Mesenchymal stem cell (in vitro differentiated cells and primary cell): ENCODE results near the gene MAFB.

Experiments used
- DNase-seq: peaks from one replicate; pipeline ENCODE4 v3.0.0-alpha.2; 2013
- H2AFZ ChIP-seq: one replicate; pipeline ENCODE4 v1.6.1; 2013; ENCODE audit warnings: low read depth, mild to moderate bottlenecking, control low read depth, inconsistent platforms, low read length, moderate library complexity
- H2AK5ac ChIP-seq: 2 replicates; pipeline ENCODE4 v1.6.1; 2013; ENCODE audit warnings: low read length, moderate library complexity, mild to moderate bottlenecking, inconsistent platforms; ENCODE audit not compliant: severe bottlenecking
- H2BK120ac ChIP-seq: one replicate; pipeline ENCODE4 v1.6.1; 2013; ENCODE audit warnings: low read depth, mild to moderate bottlenecking, inconsistent platforms, low read length, moderate library complexity
- H2BK12ac ChIP-seq, 2 experiments: one replicate each; pipeline ENCODE4 v1.6.1; 2013; ENCODE audit warnings: inconsistent platforms in 2 of 2, low read length in 2 of 2, mild to moderate bottlenecking in 2 of 2, moderate library complexity in 2 of 2, control low read depth in 1 of 2
- H2BK15ac ChIP-seq: one replicate; pipeline ENCODE4 v1.6.1; 2013; ENCODE audit warnings: mild to moderate bottlenecking, low read depth, inconsistent platforms; ENCODE audit not compliant: poor library complexity, severe bottlenecking
- H2BK5ac ChIP-seq: 2 replicates; pipeline ENCODE4 v1.6.1; 2013; ENCODE audit warnings: low read depth, mild to moderate bottlenecking, low read length, control low read depth, inconsistent platforms; ENCODE audit not compliant: poor library complexity, severe bottlenecking
- H3K14ac ChIP-seq, 2 experiments: one replicate each; pipeline ENCODE4 v1.6.1; 2013; ENCODE audit warnings: inconsistent platforms in 2 of 2, low read length in 2 of 2, control low read depth in 1 of 2, mild to moderate bottlenecking in 1 of 2, moderate library complexity in 1 of 2
- H3K18ac ChIP-seq, 2 experiments: one replicate each; pipeline ENCODE4 v1.6.1; 2013; ENCODE audit warnings: inconsistent platforms in 2 of 2, low read length in 2 of 2, control low read depth in 1 of 2, low read depth in 1 of 2, mild to moderate bottlenecking in 1 of 2
- H3K23ac ChIP-seq, 2 experiments: one replicate each; pipeline ENCODE4 v1.6.1; 2013; ENCODE audit warnings: inconsistent platforms in 2 of 2, low read length in 2 of 2, mild to moderate bottlenecking in 2 of 2, moderate library complexity in 2 of 2, control low read depth in 1 of 2
- H3K27ac ChIP-seq: 2 replicates; pipeline ENCODE4 v1.5.1; 2013; ENCODE audit warnings: mild to moderate bottlenecking, moderate library complexity, low read length, control low read depth, inconsistent platforms; ENCODE audit not compliant: poor library complexity, severe bottlenecking
- H3K27me3 ChIP-seq, 2 experiments: 2 replicates each; pipeline versions ENCODE4 v1.6.1 to v1.7.0; 2013; ENCODE audit warnings: low read length in 2 of 2, mild to moderate bottlenecking in 2 of 2, moderate library complexity in 2 of 2, control low read depth in 1 of 2, inconsistent platforms in 1 of 2; ENCODE audit not compliant: control insufficient read depth in 1 of 2, insufficient read depth in 1 of 2
- H3K36me3 ChIP-seq, 2 experiments: 2 replicates each; pipeline versions ENCODE4 v1.6.1 to v1.7.0; 2013; ENCODE audit warnings: low read length in 2 of 2, control low read depth in 1 of 2, inconsistent platforms in 1 of 2, low read depth in 1 of 2, mild to moderate bottlenecking in 1 of 2; ENCODE audit not compliant: insufficient read depth in 2 of 2, control insufficient read depth in 1 of 2
- H3K4ac ChIP-seq, 2 experiments: one replicate each; pipeline ENCODE4 v1.6.1; 2013; ENCODE audit warnings: inconsistent platforms in 2 of 2, low read length in 2 of 2, mild to moderate bottlenecking in 2 of 2, moderate library complexity in 2 of 2, control low read depth in 1 of 2, low read depth in 1 of 2
- H3K4me1 ChIP-seq: 2 replicates; pipeline ENCODE4 v1.6.1; 2013; ENCODE audit warnings: low read depth, low read length, control low read depth; ENCODE audit not compliant: control insufficient read depth, insufficient read depth
- H3K4me2 ChIP-seq: 2 replicates; pipeline ENCODE4 v1.6.1; 2013; ENCODE audit warnings: low read length, mild to moderate bottlenecking, inconsistent platforms; ENCODE audit not compliant: poor library complexity, severe bottlenecking
- H3K4me3 ChIP-seq, 2 experiments: 2 replicates each; pipeline versions ENCODE4 v1.5.1 to v1.7.0; 2013; ENCODE audit warnings: low read length in 2 of 2, mild to moderate bottlenecking in 2 of 2, control low read depth in 1 of 2, low read depth in 1 of 2; ENCODE audit not compliant: insufficient read depth in 1 of 2
- H3K79me1 ChIP-seq: replicated peaks from 2 replicates; pipeline ENCODE4 v1.6.1; 2013; ENCODE audit warnings: mild to moderate bottlenecking, control low read depth, low read length, inconsistent platforms; ENCODE audit not compliant: poor library complexity, severe bottlenecking
- H3K9ac ChIP-seq: 2 replicates; pipeline ENCODE4 v1.7.0; 2013; ENCODE audit warnings: mild to moderate bottlenecking, low read length, moderate library complexity
- H3K9me3 ChIP-seq: 2 replicates; pipeline ENCODE4 v1.7.0; 2013; ENCODE audit warnings: mild to moderate bottlenecking, low read length; ENCODE audit not compliant: control insufficient read depth
- H4K8ac ChIP-seq: one replicate; pipeline ENCODE4 v1.6.1; 2013; ENCODE audit warnings: inconsistent platforms, mild to moderate bottlenecking, low read length, moderate library complexity
- H4K91ac ChIP-seq: one replicate; pipeline ENCODE4 v1.6.1; 2013; ENCODE audit warnings: mild to moderate bottlenecking, low read length, inconsistent platforms
- WGBS: methylation state at CpG from one replicate; pipeline ENCODE4 v1.1.7; 2013; ENCODE audit warnings: mixed read lengths; 5-methylcytosine and 5-hydroxymethylcytosine counted together

Gene MAFB

DNA sequence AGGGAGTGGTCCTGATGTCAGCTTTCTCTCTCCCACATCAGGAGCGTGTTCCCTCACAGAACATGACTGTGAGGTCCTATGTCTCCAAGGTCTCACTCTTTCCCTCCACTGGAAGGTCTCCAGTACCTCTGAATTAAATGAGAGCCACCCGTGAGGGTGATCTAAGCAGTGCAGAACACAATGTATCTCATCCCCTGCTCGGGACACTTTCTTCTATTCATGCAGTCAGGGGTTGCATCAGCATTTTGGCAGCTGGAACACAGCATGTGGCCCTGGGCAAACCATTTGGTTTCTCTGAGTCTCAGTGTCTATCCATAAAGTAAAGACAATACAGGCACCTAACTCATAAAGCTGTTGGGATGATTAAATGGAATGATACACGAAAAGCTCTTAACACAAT is 34.2 kb downstream of the MAFB start:
- H3K18ac ChIP-seq = no peak overlapping the region
- no peak overlapping the region for H2AFZ ChIP-seq
- H2BK120ac ChIP-seq = no peak overlapping the region
- no peaks in the 10 kb centered on the region for H3K79me1 ChIP-seq
- H2BK15ac ChIP-seq = no peak overlapping the region
- no peak overlapping the region for H3K27ac ChIP-seq
- no peaks in the 10 kb centered on the region for H3K36me3 ChIP-seq
- no peaks in the 10 kb centered on the region for H3K9me3 ChIP-seq
- no peak overlapping the region for H3K23ac ChIP-seq
- 72% methylated on average over 3 of the region's 4 CpGs for WGBS
- no peak overlapping the region for H2AK5ac ChIP-seq
- H3K4me2 ChIP-seq = no peak overlapping the region
- no peak overlapping the region for H2BK12ac ChIP-seq
- H4K8ac ChIP-seq = no peak overlapping the region
- H3K4me1 ChIP-seq = no peaks in the 10 kb centered on the region
- H3K14ac ChIP-seq = no peak overlapping the region
- no peak overlapping the region for H4K91ac ChIP-seq
- H3K9ac ChIP-seq = no peak overlapping the region
- no peak overlapping the region for H3K4ac ChIP-seq
- no peak overlapping the region for H3K4me3 ChIP-seq
- no peak for DNase-seq
- no peak overlapping the region for H2BK5ac ChIP-seq
- H3K27me3 ChIP-seq = no peaks in the 10 kb centered on the region

DNA sequence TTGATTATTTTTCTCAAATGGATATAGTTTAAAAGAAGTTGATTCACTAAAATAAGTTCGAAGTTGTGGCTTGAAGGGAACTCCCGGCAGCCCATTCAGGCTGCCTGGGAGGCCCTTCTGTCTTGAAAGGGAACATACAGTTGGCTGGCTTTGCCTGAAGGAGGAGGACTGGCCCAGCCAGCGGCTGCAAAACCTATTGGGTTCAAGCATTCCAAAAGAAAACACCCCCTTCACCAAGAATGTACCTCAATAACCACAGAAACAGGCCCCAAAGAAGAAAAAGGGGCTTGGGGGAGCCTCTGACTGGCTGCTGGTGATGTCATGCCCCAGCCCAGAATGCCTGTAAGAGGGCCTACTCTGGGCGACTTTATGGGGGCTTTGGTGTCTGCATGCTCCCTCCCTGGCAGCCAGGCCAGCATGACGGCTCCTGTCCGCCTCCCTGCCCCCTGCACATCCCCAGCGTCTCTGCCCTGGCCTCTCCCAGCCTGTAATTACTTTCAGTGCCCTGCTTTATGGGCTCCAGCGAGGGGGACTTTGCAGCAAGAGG is 36.5 kb downstream of the MAFB start:
- 65% methylated on average over 8 of the region's 8 CpGs for WGBS
- no peak overlapping the region for H3K18ac ChIP-seq
- no peak overlapping the region for H4K91ac ChIP-seq

DNA sequence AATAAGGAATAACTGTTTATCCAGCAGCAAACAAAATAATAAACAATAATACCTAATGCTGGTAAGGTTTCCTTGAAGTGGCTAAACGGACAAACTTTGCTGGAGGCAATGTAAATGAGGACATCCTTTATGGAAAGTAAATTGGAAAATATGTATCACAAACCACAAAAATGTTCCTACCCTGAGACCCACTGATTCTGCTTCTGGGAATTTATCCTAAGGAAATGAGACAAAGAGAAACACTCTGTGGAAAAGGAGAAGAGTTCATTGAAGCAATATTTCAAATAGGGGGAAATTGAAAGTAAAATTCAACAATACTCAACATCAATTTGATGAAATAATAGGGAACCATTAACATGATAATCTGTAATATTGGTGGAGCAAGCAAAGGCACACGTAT is 37.9 kb downstream of the MAFB start:
- no peak overlapping the region for H3K4me3 ChIP-seq

More for the DNA sequence above, 36.5 kb downstream of the MAFB start:
- Histone ChIP-seq H2BK15ac (no peak overlapping the region), H3K23ac (no peak overlapping the region), H3K27me3 (no peaks in the 10 kb centered on the region), H4K8ac (no peak overlapping the region), H3K4ac (no peak overlapping the region), H2BK12ac (no peak overlapping the region), H3K4me3 (no peak overlapping the region), H3K14ac (no peak overlapping the region), H2AK5ac (no peak overlapping the region), H2BK120ac (no peak overlapping the region), H3K79me1 (no peaks in the 10 kb centered on the region), H3K27ac (no peak overlapping the region), H2AFZ (no peak overlapping the region), H3K4me1 (no peaks in the 10 kb centered on the region), H3K36me3 (no peaks in the 10 kb centered on the region), H3K9ac (no peak overlapping the region), H3K9me3 (no peaks in the 10 kb centered on the region), H2BK5ac (no peak overlapping the region), H3K4me2 (no peak overlapping the region)
- DNase-seq = no peak

DNA sequence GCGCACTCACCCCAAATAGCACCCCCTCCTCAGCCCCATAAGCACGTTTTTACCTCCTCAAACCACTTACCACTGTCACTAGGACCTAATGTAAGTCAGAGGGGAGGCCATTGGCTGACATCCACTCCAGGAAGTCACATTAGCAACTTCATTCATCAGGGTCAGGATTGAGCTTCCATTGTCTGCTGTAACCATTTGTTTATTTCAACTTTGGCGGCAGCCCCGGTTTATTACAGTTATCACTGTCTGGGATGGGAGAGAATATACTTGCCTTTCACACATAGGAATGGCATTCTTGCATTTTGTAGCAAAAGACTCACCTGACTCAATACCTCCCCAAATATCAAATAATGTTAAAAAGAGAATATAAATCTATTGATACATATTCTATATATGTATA is 38.3 kb downstream of the MAFB start:
- WGBS = 29% methylated on average over 4 of the region's 4 CpGs
- no peak overlapping the region for H3K18ac ChIP-seq
- no peak overlapping the region for H3K4ac ChIP-seq

More for the DNA sequence above, 37.9 kb downstream of the MAFB start:
- no peak overlapping the region for H3K18ac ChIP-seq
- no peaks in the 10 kb centered on the region for H3K4me1 ChIP-seq
- no peak overlapping the region for H3K4me2 ChIP-seq
- no peak overlapping the region for H4K91ac ChIP-seq
- H3K9ac ChIP-seq = no peak overlapping the region
- no peak overlapping the region for H3K4ac ChIP-seq
- no peak overlapping the region for H4K8ac ChIP-seq
- H3K14ac ChIP-seq = no peak overlapping the region
- no peaks in the 10 kb centered on the region for H3K36me3 ChIP-seq
- DNase-seq = peak; percentile 20
- H3K9me3 ChIP-seq = no peaks in the 10 kb centered on the region
- H2AFZ ChIP-seq = no peak overlapping the region
- H2AK5ac ChIP-seq = no peak overlapping the region
- no peak overlapping the region for H2BK12ac ChIP-seq
- WGBS = no CpG with 5 or more reads among the region's 2 CpGs
- H3K79me1 ChIP-seq = no peaks in the 10 kb centered on the region
- H3K27me3 ChIP-seq = peaks cover under 1 to 11% of the 10 kb centered on the region in 2 experiments
- H2BK5ac ChIP-seq = no peak overlapping the region
- no peak overlapping the region for H2BK120ac ChIP-seq
- no peak overlapping the region for H3K27ac ChIP-seq
- no peak overlapping the region for H3K23ac ChIP-seq
- H2BK15ac ChIP-seq = no peak overlapping the region

More for the DNA sequence above, 38.3 kb downstream of the MAFB start:
- H2AK5ac ChIP-seq = no peak overlapping the region
- H2BK15ac ChIP-seq = no peak overlapping the region
- H2BK120ac ChIP-seq = no peak overlapping the region
- no peak overlapping the region for H3K14ac ChIP-seq
- no peak overlapping the region for H2BK5ac ChIP-seq
- no peak for DNase-seq
- no peak overlapping the region for H3K27ac ChIP-seq
- no peak overlapping the region for H4K8ac ChIP-seq
- no peak overlapping the region for H3K9ac ChIP-seq
- H3K4me3 ChIP-seq = no peak overlapping the region
- H3K36me3 ChIP-seq = no peaks in the 10 kb centered on the region
- H3K4me2 ChIP-seq = no peak overlapping the region
- H3K9me3 ChIP-seq = no peaks in the 10 kb centered on the region
- no peaks in the 10 kb centered on the region for H3K4me1 ChIP-seq
- H3K79me1 ChIP-seq = no peaks in the 10 kb centered on the region
- H2AFZ ChIP-seq = no peak overlapping the region
- no peak overlapping the region for H3K23ac ChIP-seq
- no peak overlapping the region for H4K91ac ChIP-seq
- no peak overlapping the region for H2BK12ac ChIP-seq
- H3K27me3 ChIP-seq = peaks cover 3 to 11% of the 10 kb centered on the region in 2 experiments
